ENCODE measurements around the gene DNAJB2. TPM values are rescaled to one million over a fixed set of nuclear protein-coding genes. Genes with fewer than 3 reads are reported as not detected.

Gene DNAJB2
- total RNA-seq, 1 experiment from 2014 or later, result 36.2 TPM

DNA sequence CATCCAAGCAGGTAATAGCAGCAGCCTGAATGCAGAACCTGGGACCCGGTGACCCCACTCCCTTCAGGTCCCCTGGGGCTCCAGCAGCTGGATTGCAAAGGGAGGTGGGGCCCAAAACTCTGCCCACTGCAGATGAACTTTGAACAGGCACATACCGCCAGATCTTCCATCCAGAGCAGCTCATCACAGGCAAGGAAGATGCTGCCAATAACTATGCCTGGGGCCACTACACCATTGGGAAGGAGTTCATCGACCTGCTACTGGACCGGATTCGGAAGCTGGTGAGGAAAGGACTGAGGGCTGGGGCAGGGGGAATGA lies 9.2 kb upstream of the DNAJB2 start:
- Histone ChIP-seq H3K9me3 (ENCODE audit: control insufficient read depth in 1 of 2, insufficient read depth in 1 of 2, low read depth in 1 of 2, low read length in 2 of 2) (no peaks in the 10 kb centered on the region), H3K4me3 (replicated peaks in 1 of 2; ENCODE audit: low read depth in 1 of 2, low read length in 2 of 2) (no peak overlapping the region), H3K27me3 (ENCODE audit: insufficient read depth, low read length) (peaks cover 6% of the 10 kb centered on the region; the same call in 1 of the 2 replicates), H3K9me2 (ENCODE audit: insufficient read depth) (no peaks in the 10 kb centered on the region), H3K36me3 (ENCODE audit: control insufficient read depth in 1 of 2, insufficient read depth in 2 of 2, low read length in 2 of 2) (no peaks in the 10 kb centered on the region), H3K9ac (ENCODE audit: low read length) (no peak overlapping the region), H2AFZ (ENCODE audit: low read depth, low read length, poor library complexity, severe bottlenecking) (no peak overlapping the region), H4K20me1 (ENCODE audit: insufficient read depth) (no peaks in the 10 kb centered on the region), H3K4me1 (ENCODE audit: control insufficient read depth in 1 of 2, insufficient read depth in 2 of 2, low read length in 2 of 2) (peaks cover 24 to 27% of the 10 kb centered on the region in 2 experiments), H3K4me2 (ENCODE audit: low read length) (no peak overlapping the region), H3K27ac (ENCODE audit: low read depth, low read length) (no peak overlapping the region), H3K79me2 (ENCODE audit: insufficient read depth, low read length) (no peaks in the 10 kb centered on the region)
- ATAC-seq (no peak), DNase-seq (ENCODE audit: low read depth, low spot score) (no peak)
- TF ChIP-seq ELF1 (IDR thresholded peaks at IDR 0.05; ENCODE audit: borderline replicate concordance, low read depth), result no peak
- TF ChIP-seq ZFX (IDR thresholded peaks at IDR 0.05), result no peak
- no peak for TF ChIP-seq JUND (IDR thresholded peaks at IDR 0.05)
- TF ChIP-seq CTCF (IDR thresholded peaks at IDR 0.05 in 2 of 3, conservative IDR thresholded peaks at IDR 0.05 in 1 of 3; ENCODE audit: borderline replicate concordance in 1 of 3, insufficient read depth in 1 of 3, low read depth in 2 of 3, low read length in 2 of 3), result no peak
- no peak for TF ChIP-seq ZNF274 (IDR thresholded peaks at IDR 0.05; ENCODE audit: low read depth, low read length)
- TF ChIP-seq, protein P1, sequence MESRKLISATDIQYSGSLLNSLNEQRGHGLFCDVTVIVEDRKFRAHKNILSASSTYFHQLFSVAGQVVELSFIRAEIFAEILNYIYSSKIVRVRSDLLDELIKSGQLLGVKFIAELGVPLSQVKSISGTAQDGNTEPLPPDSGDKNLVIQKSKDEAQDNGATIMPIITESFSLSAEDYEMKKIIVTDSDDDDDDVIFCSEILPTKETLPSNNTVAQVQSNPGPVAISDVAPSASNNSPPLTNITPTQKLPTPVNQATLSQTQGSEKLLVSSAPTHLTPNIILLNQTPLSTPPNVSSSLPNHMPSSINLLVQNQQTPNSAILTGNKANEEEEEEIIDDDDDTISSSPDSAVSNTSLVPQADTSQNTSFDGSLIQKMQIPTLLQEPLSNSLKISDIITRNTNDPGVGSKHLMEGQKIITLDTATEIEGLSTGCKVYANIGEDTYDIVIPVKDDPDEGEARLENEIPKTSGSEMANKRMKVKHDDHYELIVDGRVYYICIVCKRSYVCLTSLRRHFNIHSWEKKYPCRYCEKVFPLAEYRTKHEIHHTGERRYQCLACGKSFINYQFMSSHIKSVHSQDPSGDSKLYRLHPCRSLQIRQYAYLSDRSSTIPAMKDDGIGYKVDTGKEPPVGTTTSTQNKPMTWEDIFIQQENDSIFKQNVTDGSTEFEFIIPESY (IDR thresholded peaks at IDR 0.05; ENCODE audit: extremely low read depth, insufficient replicate concordance, low read length), result no peak
- no peak for TF ChIP-seq CEBPB (IDR thresholded peaks at IDR 0.05; ENCODE audit: low read depth)
- no peak for TF ChIP-seq EZH2phosphoT487 (IDR thresholded peaks at IDR 0.05; ENCODE audit: borderline replicate concordance)
- no peak for TF ChIP-seq TCF7L2 (IDR thresholded peaks at IDR 0.05; ENCODE audit: borderline replicate concordance, extremely low read depth, insufficient read depth, insufficient read length)
- TF ChIP-seq YY1 (IDR thresholded peaks at IDR 0.05; ENCODE audit: extremely low read depth, insufficient replicate concordance, low read depth, low read length), result no peak
- intact Hi-C loops (cut with micrococcal nuclease), result no loop called here
- ChIA-PET RAD21 (ENCODE audit: low non-redundant PET in 1 of 2, low total read pairs in 2 of 2, uncharacterized antibody in 2 of 2, unreplicated experiment in 2 of 2) (no interaction called here), POLR2A (interaction anchor here (1.7 kb wide), 1 partner anchor 9 kb away, joined by 5 read pairs; the partner anchor contains the start of gene DNAJB2), CTCF (interaction anchor here (0.9 kb wide), 1 partner anchor 99 kb away, joined by 3 read pairs; no protein-coding TSS in a partner anchor)
- no TSS peak for BruUV-seq (replicated peaks)
